Lung microvascular endothelial cell (primary cell): ENCODE results near the gene SND1. TPM values are rescaled to one million over a fixed set of nuclear protein-coding genes. Genes with fewer than 3 reads are reported as not detected.
A peak's percentile ranks its signal among the peaks of the same experiment; 100 is the strongest.

Experiments used
- DNase-seq, 2 donors: peaks; one replicate each; pipeline versions ENCODE4 v3.0.0 to v3.0.0-alpha.2; 2010; ENCODE audit warnings: low read depth in 2 of 2
- total RNA-seq: library from RNA; depleted of rRNA; stranded (reverse); fragments of >200 nt; gene quantifications from 2 replicates; pipeline ENCODE4 v1.2.1, GENCODE V29; 2014

SND1 gene
- total RNA-seq, 1 donor from 2014 or later, result 105 TPM

GRCh38 chr7:128131115-128131514, 479.1 kb downstream of the SND1 start:
- DNase-seq, result no peak

DNA sequence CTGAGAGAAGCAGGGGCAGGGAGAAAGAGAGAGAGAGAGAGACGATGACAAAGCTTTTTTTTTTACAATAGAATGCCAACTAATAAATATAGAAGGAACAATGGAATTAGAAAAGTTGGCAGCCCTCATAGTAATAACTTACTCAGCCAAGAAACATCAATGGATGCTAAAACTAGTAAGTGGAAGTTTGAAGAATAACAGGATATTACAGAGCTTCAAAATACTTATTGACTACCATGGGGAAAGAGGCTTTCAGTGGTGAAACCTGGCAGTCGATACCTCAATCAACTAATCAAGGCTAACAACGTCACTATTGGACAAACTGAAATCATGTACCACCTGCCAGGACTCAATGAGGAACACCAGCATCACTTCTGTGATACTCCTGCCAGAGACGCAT, 479.7 kb downstream of the SND1 start:
- peak; percentile 77 to 81 for DNase-seq

DNA sequence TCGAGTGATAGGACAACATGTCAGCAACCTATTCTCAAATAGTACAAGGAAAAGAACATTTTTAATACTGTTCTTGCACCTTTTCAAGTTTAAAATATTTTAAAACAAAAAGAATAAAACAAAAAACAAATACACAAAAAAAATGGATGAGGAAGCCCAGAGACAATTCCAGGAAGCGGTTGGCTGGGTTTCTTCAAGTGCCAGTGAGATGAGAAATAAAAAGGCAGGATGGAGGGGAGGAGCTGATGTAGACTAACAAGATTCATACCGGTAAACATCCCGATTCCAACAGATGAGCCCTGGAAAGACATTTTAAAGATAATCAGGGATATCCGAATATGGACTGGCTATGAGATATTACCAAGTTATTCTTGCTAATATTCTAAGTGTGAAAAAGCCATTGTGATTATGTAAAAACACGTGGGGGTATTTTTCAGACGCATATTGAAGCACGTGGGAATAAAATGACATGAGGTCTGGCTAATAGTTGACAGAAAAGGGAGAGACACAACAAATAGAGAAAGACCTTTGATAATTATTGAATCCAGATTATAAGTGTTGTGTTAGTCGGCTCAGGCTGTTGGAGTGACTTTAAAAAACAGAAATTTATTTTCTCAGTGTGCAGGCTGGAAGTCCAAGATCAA, 480.6 kb downstream of the SND1 start:
- DNase-seq, result peak; percentile 39 to 80

DNA sequence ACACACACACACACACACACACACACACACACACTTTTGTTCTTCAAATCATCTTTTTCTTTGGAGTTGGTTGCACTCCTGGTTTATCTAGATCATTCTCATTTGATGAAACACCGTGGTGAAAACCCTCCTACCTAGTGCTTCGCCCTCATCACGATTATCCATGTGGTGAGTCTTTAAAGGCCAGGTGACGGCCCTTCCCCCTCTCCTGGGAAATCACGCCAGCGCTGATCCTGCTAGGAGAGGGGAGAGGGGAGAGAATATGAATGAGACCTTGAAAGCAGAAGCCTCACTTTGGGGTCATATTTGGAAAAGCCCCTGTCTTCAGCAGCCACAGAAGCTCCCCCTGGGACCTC, 483.1 kb downstream of the SND1 start:
- no peak for DNase-seq

- DNase-seq, result peak; percentile 57 to 59
These were observed 483.7 kb downstream of the SND1 start for GRCh38 chr7:128135515-128136214.

DNA sequence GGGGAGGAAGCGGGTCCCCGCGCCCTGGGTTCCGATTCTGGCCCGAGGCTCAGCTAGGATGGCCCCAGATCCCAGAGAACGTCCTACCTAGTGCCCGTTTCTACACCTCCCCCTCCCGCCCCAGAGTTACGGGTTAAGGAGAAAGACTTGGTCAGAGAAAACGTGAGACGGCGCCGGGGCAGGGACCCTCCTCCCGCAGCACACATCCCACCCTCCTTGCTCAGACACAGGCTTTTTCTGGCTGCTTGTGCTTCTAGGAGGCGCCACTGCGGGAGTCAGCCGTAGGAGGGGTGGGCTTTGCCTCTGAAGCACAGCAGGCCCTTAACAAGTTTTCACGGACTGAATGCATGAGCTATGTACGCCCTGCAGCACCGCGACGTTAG, 484.2 kb downstream of the SND1 start:
- no peak for DNase-seq

DNA sequence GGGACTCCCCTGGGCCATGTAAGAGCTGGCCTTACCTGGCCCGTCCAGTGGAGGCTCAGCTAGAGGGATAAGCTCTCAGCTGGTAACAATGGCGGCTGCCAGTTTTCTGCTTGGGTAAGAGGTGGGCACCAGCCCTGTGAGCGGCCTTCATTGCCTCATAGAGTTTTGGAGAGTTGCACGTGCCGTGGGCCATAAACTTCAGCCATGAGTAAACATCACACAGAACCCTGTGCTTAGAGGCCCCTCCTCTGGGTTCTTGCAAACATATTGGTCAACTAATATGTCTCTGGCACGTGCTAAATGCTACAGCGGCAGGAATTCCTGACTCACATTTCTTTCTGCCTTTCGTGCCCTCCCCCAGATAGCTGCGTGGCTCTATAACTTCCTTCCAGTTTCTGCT, 485.2 kb downstream of the SND1 start:
- DNase-seq, result peak; percentile 25 to 54

- no peak for DNase-seq
These were observed 487.4 kb downstream of the SND1 start for GRCh38 chr7:128139406-128139805.

DNA sequence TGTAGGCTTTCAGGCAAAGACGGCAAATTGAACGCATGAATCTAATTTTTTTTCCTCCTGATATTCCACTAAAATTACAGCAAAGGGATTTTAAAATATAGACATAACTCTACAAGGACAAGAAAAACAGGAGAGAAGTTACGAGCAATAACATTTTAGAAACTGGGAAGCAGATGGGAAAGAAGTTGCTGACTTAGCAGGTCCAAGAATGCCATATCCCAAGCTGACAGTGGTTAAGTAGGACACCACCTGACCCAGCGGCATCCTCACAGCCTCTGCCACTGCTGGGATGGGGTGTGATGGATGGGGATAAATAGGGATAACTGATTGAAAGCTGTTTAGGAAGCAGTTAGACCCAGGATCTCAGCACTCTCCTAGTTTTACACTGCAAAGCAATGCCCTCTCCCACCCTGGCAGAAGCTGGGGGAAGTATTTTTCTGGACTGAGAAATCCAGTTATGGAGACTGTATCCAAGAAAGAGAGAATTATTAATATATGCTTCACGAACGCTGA, 489.7 kb downstream of the SND1 start:
- DNase-seq, result no peak

Other genes starting within 250 kb of the SND1 start
- gene GCC1, start 66.6 kb upstream of the SND1 start, total RNA-seq, result 13.5 and 22.8 TPM in 2 replicates
- 122 and 146 TPM in 2 replicates for gene ARF5, start 63.8 kb upstream of the SND1 start, total RNA-seq
- 0.60 and 1.1 TPM in 2 replicates for gene FSCN3, start 58.5 kb upstream of the SND1 start, total RNA-seq
- not detected in 2 replicates for gene PAX4, start 34.1 kb upstream of the SND1 start, total RNA-seq